CD4-positive, alpha-beta T cell treated with Interleukin-2 at 100 ng/mL for 4 hours (primary cell): Measurements from ENCODE around the gene BTRC.
"Not testable (repeated sequence)": the region's sequence is repeated elsewhere in the genome, so short reads cannot be mapped to it uniquely, and the experiment has no call there.

ENCODE experiments used
- DNase-seq: peaks from one replicate; pipeline ENCODE4 v3.0.0-alpha.2; 2020; ENCODE audit warnings: low spot score

The BTRC gene

GRCh38 chr10:101386659-101387259, 32.8 kb downstream of the BTRC start:
- DNase-seq, result no peak

GRCh38 chr10:101388676-101389276, 34.8 kb downstream of the BTRC start:
- no peak for DNase-seq

- DNase-seq, result not testable (repeated sequence)
These were observed 35.6 kb downstream of the BTRC start for GRCh38 chr10:101389532-101389931.

GRCh38 chr10:101389986-101390531, 36.1 kb downstream of the BTRC start:
- DNase-seq, result no peak

GRCh38 chr10:101393378-101393777, 39.4 kb downstream of the BTRC start:
- DNase-seq, result no peak

- no peak for DNase-seq
These were observed 40.7 kb downstream of the BTRC start for GRCh38 chr10:101394524-101395133.

GRCh38 chr10:101397140-101397539, 43.2 kb downstream of the BTRC start:
- peak; percentile 84 for DNase-seq

- DNase-seq, result no peak
These were observed 46.6 kb downstream of the BTRC start for GRCh38 chr10:101400585-101400984.

- DNase-seq, result no peak
These were observed 48.7 kb downstream of the BTRC start for GRCh38 chr10:101402711-101403110.

GRCh38 chr10:101403161-101403560, 49.2 kb downstream of the BTRC start:
- DNase-seq, result no peak

GRCh38 chr10:101405001-101405400, 51.0 kb downstream of the BTRC start:
- no peak for DNase-seq

GRCh38 chr10:101411598-101411997, 57.6 kb downstream of the BTRC start:
- no peak for DNase-seq

- no peak for DNase-seq
These were observed 60.1 kb downstream of the BTRC start for GRCh38 chr10:101414034-101414433.

GRCh38 chr10:101415884-101416283, 61.9 kb downstream of the BTRC start:
- DNase-seq, result no peak

GRCh38 chr10:101421967-101422366, 68.0 kb downstream of the BTRC start:
- DNase-seq, result not testable (repeated sequence)

GRCh38 chr10:101425535-101425934, 71.6 kb downstream of the BTRC start:
- no peak for DNase-seq

- DNase-seq, result no peak
These were observed 74.1 kb downstream of the BTRC start for GRCh38 chr10:101428036-101428435.

- no peak for DNase-seq
These were observed 75.5 kb downstream of the BTRC start for GRCh38 chr10:101429423-101429822.

GRCh38 chr10:101436302-101436701, 82.3 kb downstream of the BTRC start:
- no peak for DNase-seq

- DNase-seq, result no peak
These were observed 85.0 kb downstream of the BTRC start for GRCh38 chr10:101438881-101439391.

- peak; percentile 34 for DNase-seq
These were observed 87.8 kb downstream of the BTRC start for GRCh38 chr10:101441541-101442455.

GRCh38 chr10:101442456-101442800, 88.5 kb downstream of the BTRC start:
- no peak for DNase-seq
